Daoy (cell line): ENCODE data around the gene WFDC9. TPM values are rescaled to one million over a fixed set of nuclear protein-coding genes. Genes with fewer than 3 reads are reported as not detected.
A peak's percentile ranks its signal among the peaks of the same experiment; 100 is the strongest.
"Not testable (repeated sequence)": the region's sequence is repeated elsewhere in the genome, so short reads cannot be mapped to it uniquely, and the experiment has no call there.

Experiments
- DNase-seq: peaks from one replicate; pipeline ENCODE4 v3.0.0-alpha.2; 2015; ENCODE audit warnings: low read depth
- total RNA-seq: library from RNA; depleted of rRNA; stranded (reverse); fragments of >200 nt; shearing (Covaris generic); gene quantifications from 2 replicates; pipeline ENCODE4 v1.2.3, GENCODE V29; 2014; rRNA removed

Gene WFDC9
- total RNA-seq, 1 experiment from 2014 or later, result not detected

GRCh38 chr20:45592574-45593189 lies 38.4 kb downstream of the WFDC9 start:
- peak; percentile 34 for DNase-seq

- DNase-seq, result peak; percentile 15
These were observed 41.4 kb downstream of the WFDC9 start for GRCh38 chr20:45589725-45590124.

GRCh38 chr20:45588800-45589199 lies 42.3 kb downstream of the WFDC9 start:
- DNase-seq, result no peak

- DNase-seq, result not testable (repeated sequence)
These were observed 45.1 kb downstream of the WFDC9 start for GRCh38 chr20:45585986-45586385.

- DNase-seq, result not testable (repeated sequence)
These were observed 46.8 kb downstream of the WFDC9 start for GRCh38 chr20:45584294-45584693.

- DNase-seq, result no peak
These were observed 47.6 kb downstream of the WFDC9 start for GRCh38 chr20:45583502-45583901.

- no peak for DNase-seq
These were observed 49.4 kb downstream of the WFDC9 start for GRCh38 chr20:45581702-45582101.

GRCh38 chr20:45579184-45579583 lies 51.9 kb downstream of the WFDC9 start, which contains the start of gene WFDC8:
Gene WFDC8 (minus strand): TSS chr20:45579284. CDS start chr20:45579247, 37 bp downstream.
- no peak for DNase-seq

GRCh38 chr20:45578231-45578630 lies 52.9 kb downstream of the WFDC9 start:
- DNase-seq, result no peak

- no peak for DNase-seq
These were observed 54.1 kb downstream of the WFDC9 start for GRCh38 chr20:45576995-45577394.

- DNase-seq, result no peak
These were observed 55.2 kb downstream of the WFDC9 start for GRCh38 chr20:45575931-45576330.

GRCh38 chr20:45569650-45570049 lies 61.4 kb downstream of the WFDC9 start:
- not testable (repeated sequence) for DNase-seq

- DNase-seq, result no peak
These were observed 66.3 kb downstream of the WFDC9 start for GRCh38 chr20:45564760-45565276.

Other genes starting within 250 kb of the WFDC9 start
- gene DBNDD2, start 223.0 kb downstream of the WFDC9 start, total RNA-seq, result 5.8 and 7.3 TPM in 2 replicates
- gene PIGT, start 215.1 kb downstream of the WFDC9 start, total RNA-seq, result 51.3 and 58.7 TPM in 2 replicates
- gene WFDC2, start 161.5 kb downstream of the WFDC9 start, total RNA-seq, result not detected in 2 replicates
- not detected in 2 replicates for gene SPINT3, start 115.7 kb downstream of the WFDC9 start, total RNA-seq
- gene WFDC6, start 91.8 kb downstream of the WFDC9 start, total RNA-seq, result not detected in 2 replicates
- gene EPPIN, start 83.9 kb downstream of the WFDC9 start, total RNA-seq, result not detected in 2 replicates
- not detected in 2 replicates for gene WFDC8, start 52.0 kb downstream of the WFDC9 start, total RNA-seq
- not detected in 2 replicates for gene WFDC10A, start 1.5 kb downstream of the WFDC9 start, total RNA-seq
- gene WFDC11, start 39.0 kb upstream of the WFDC9 start, total RNA-seq, result not detected in 2 replicates
- gene WFDC13, start 70.8 kb upstream of the WFDC9 start, total RNA-seq, result not detected in 2 replicates
- not detected in 2 replicates for gene WFDC10B, start 73.7 kb upstream of the WFDC9 start, total RNA-seq
- gene SPINT4, start 91.1 kb upstream of the WFDC9 start, total RNA-seq, result not detected in 2 replicates
- 2.3 TPM in 1 of 2 replicates, not detected in the other for gene WFDC3, start 160.6 kb upstream of the WFDC9 start, total RNA-seq
- 26.6 and 35.5 TPM in 2 replicates for gene DNTTIP1, start 160.7 kb upstream of the WFDC9 start, total RNA-seq
- 167 and 200 TPM in 2 replicates for gene UBE2C, start 181.4 kb upstream of the WFDC9 start, total RNA-seq
- gene TNNC2, start 196.0 kb upstream of the WFDC9 start, total RNA-seq, result not detected in 2 replicates
- gene SNX21, start 202.5 kb upstream of the WFDC9 start, total RNA-seq, result 21.2 and 28.2 TPM in 2 replicates
- gene ACOT8, start 226.1 kb upstream of the WFDC9 start, total RNA-seq, result 35.7 and 46.8 TPM in 2 replicates
- 3.7 and 3.9 TPM in 2 replicates for gene ZSWIM3, start 226.3 kb upstream of the WFDC9 start, total RNA-seq
- 5.9 and 6.8 TPM in 2 replicates for gene ZSWIM1, start 249.9 kb upstream of the WFDC9 start, total RNA-seq